GM23338 (cell line): ENCODE data around the gene RAP2A.

Experiments used
- CREB1 ChIP-seq: fragments of 250-450 bp; sonication (Bioruptor Pico); IDR thresholded peaks from 2 replicates; pipeline ENCODE4 v1.5.0; 2020; ENCODE audit warnings: low read depth, mild to moderate bottlenecking, moderate library complexity
- CTCF ChIP-seq, 2 experiments: fragments of 200-600 bp in 1 of 2; sonication (generic) in 1 of 2; conservative IDR thresholded peaks; 2 replicates each; pipeline versions ENCODE4 v1.5.1 to v1.6.1; 2016 to 2017; ENCODE audit warnings: antibody characterized with exemption in 2 of 2, low read depth in 2 of 2, mild to moderate bottlenecking in 2 of 2, moderate library complexity in 1 of 2
- ETS1 ChIP-seq: IDR thresholded peaks from 2 replicates; pipeline ENCODE4 v1.6.1; 2016; ENCODE audit warnings: antibody characterized with exemption
- EZH2 ChIP-seq: fragments of 200-600 bp; sonication (generic); IDR thresholded peaks from one replicate; pipeline ENCODE4 v1.8.0; 2017; ENCODE audit warnings: antibody characterized with exemption, mild to moderate bottlenecking, low read depth; ENCODE audit not compliant: unreplicated experiment
- EZH2phosphoT487 ChIP-seq: fragments of 200-600 bp; sonication (generic); IDR thresholded peaks from one replicate; pipeline ENCODE4 v1.8.1; 2018; ENCODE audit warnings: antibody characterized with exemption; ENCODE audit not compliant: unreplicated experiment
- JUNB ChIP-seq: IDR thresholded peaks from one replicate; pipeline ENCODE4 v1.6.1; 2016; ENCODE audit warnings: antibody characterized with exemption; ENCODE audit not compliant: unreplicated experiment
- NANOG ChIP-seq: IDR thresholded peaks from 2 replicates; pipeline ENCODE4 v1.6.1; 2016; ENCODE audit warnings: antibody characterized with exemption, borderline replicate concordance
- POLR2AphosphoS5 ChIP-seq: IDR thresholded peaks from 2 replicates; pipeline ENCODE4 v1.6.1; 2016; ENCODE audit warnings: antibody characterized with exemption, low read depth
- REST ChIP-seq: IDR thresholded peaks from one replicate; pipeline ENCODE4 v1.6.1; 2018; ENCODE audit warnings: antibody characterized with exemption; ENCODE audit not compliant: unreplicated experiment
- STAT1 ChIP-seq: IDR thresholded peaks from one replicate; pipeline ENCODE4 v1.6.1; 2016; ENCODE audit warnings: antibody characterized with exemption; ENCODE audit not compliant: unreplicated experiment
- ZNF114 ChIP-seq: fragments of 250-450 bp; sonication (Bioruptor Pico); IDR thresholded peaks from 2 replicates; pipeline ENCODE4 v1.5.0; 2020; ENCODE audit warnings: mild to moderate bottlenecking, moderate library complexity
- ZNF331 ChIP-seq: fragments of 250-450 bp; sonication (Bioruptor Pico); IDR thresholded peaks from 2 replicates; pipeline ENCODE4 v1.5.0; 2020; ENCODE audit warnings: low read depth, mild to moderate bottlenecking, moderate library complexity

GRCh38 chr13:97435323-97435722, 1.4 kb downstream of the RAP2A start:
- TF ChIP-seq CTCF (conservative IDR thresholded peaks at IDR 0.05; ENCODE audit: low read depth in 2 of 2) = no peak
- TF ChIP-seq EZH2 = no peak
- TF ChIP-seq POLR2AphosphoS5 = no peak
- TF ChIP-seq EZH2phosphoT487 = no peak
- no peak for TF ChIP-seq CREB1
- no peak for TF ChIP-seq JUNB
- no peak for TF ChIP-seq REST
- TF ChIP-seq ETS1 = no peak
- no peak for TF ChIP-seq STAT1
- no peak for TF ChIP-seq ZNF114 (CRISPR knock-in tag)
- TF ChIP-seq NANOG = no peak
- TF ChIP-seq ZNF331 (CRISPR knock-in tag) = no peak
